NCI-H1417 treated with DMSO at 0.1 percent for 48 hours (cell line): ENCODE data around the gene PLEKHO2.

Source experiments
- DNase-seq: peaks from one replicate; lab custom pipeline; 2025; lab: John Stamatoyannopoulos, UW

Gene PLEKHO2

DNA sequence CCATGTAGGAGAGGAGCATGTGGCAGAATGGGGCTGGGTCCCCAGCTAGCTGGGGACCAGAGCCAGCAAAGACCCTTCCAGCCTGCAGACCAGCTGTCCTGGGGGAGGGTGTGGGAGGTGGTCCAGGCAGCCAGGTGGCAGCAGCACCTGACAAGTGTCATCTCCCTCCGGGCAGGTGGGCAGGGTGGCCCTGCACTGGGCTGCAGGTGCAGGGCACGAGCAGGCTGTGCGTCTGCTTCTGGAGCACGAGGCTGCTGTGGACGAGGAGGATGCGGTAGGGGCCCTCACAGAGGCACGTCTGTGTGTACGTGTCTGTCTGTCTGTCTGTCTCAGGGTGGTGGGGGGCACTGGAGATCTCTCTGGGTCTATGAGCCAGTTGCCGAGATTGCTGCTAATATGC lies 75.5 kb downstream of the PLEKHO2 start:
- no peak for DNase-seq
